Astrocyte of the cerebellum (primary cell): ENCODE measurements around the gene RNF144A.

Experiments used
- DNase-seq: peaks from one replicate; pipeline ENCODE4 v3.0.0-alpha.2; 2011; ENCODE audit warnings: low read depth
- H3K4me3 ChIP-seq: 2 replicates; pipeline ENCODE4 v1.5.1; 2011; ENCODE audit warnings: mild to moderate bottlenecking, low read depth, low read length, moderate library complexity
- CTCF ChIP-seq: IDR thresholded peaks from 2 replicates; pipeline ENCODE4 v1.5.1; 2012; ENCODE audit warnings: low read length, low read depth, moderate library complexity, mild to moderate bottlenecking; ENCODE audit errors: missing control alignments
- in situ Hi-C: cut with HindIII; loops from 2 replicates; pipeline ENCODE4 v1.10.0; 2017; ENCODE audit warnings: low sequenced_read_pairs

Gene RNF144A

GRCh38 chr2:6951046-6951445, 33.8 kb downstream of the RNF144A start:
- in situ Hi-C loops: no loop called here
- no peak overlapping the region for H3K4me3 ChIP-seq
- TF ChIP-seq CTCF: no peak
- no peak for DNase-seq

GRCh38 chr2:6952101-6952500, 34.9 kb downstream of the RNF144A start:
- in situ Hi-C loops: no loop called here
- H3K4me3 ChIP-seq: no peak overlapping the region

GRCh38 chr2:6954586-6954985, 37.4 kb downstream of the RNF144A start:
- DNase-seq: no peak
- in situ Hi-C loops: no loop called here
- no peak for TF ChIP-seq CTCF
- no peak overlapping the region for H3K4me3 ChIP-seq

More at GRCh38 chr2:6952101-6952500, 34.9 kb downstream of the RNF144A start:
- no peak for DNase-seq
- no peak for TF ChIP-seq CTCF

- DNase-seq: no peak
- in situ Hi-C loops: no loop called here
- no peak for TF ChIP-seq CTCF
- H3K4me3 ChIP-seq: no peak overlapping the region
Observed at GRCh38 chr2:6955511-6956136, 38.4 kb downstream of the RNF144A start.

GRCh38 chr2:6956566-6956965, 39.4 kb downstream of the RNF144A start:
- in situ Hi-C loops: no loop called here
- no peak overlapping the region for H3K4me3 ChIP-seq
- no peak for DNase-seq
- TF ChIP-seq CTCF: no peak

- no peak for TF ChIP-seq CTCF
- no peak overlapping the region for H3K4me3 ChIP-seq
- in situ Hi-C loops: no loop called here
- no peak for DNase-seq
Observed at GRCh38 chr2:6957031-6957714, 40.0 kb downstream of the RNF144A start.
